ENCODE measurements around the gene CDH8.

GRCh38 chr16:61677776-61678175, 358.5 kb downstream of the CDH8 start:
- TF ChIP-seq CTCF (IDR thresholded peaks at IDR 0.05) (no peak), POLR2A (IDR thresholded peaks at IDR 0.05) (no peak), EP300 (IDR thresholded peaks at IDR 0.05) (no peak)

Measured in gastroesophageal sphincter (tissue), 3 donors.